Chondrocyte (in vitro differentiated cells): ENCODE data around the gene DPP7. TPM values are rescaled to one million over a fixed set of nuclear protein-coding genes. Genes with fewer than 3 reads are reported as not detected.

Source experiments
- DNase-seq: peaks from one replicate; pipeline ENCODE4 v3.0.0; 2021; ENCODE audit warnings: mixed read lengths, low spot score
- H3K27ac Mint-ChIP-seq: one replicate; pipeline ENCODE4 v1.8.0; 2021; ENCODE audit warnings: mild to moderate bottlenecking, moderate library complexity, mixed read lengths; ENCODE audit not compliant: unreplicated experiment
- H3K27me3 Mint-ChIP-seq: 2 replicates; pipeline ENCODE4 v1.8.0; 2021; ENCODE audit warnings: low read depth, mixed read lengths
- H3K36me3 Mint-ChIP-seq: 2 replicates; pipeline ENCODE4 v1.8.0; 2021; ENCODE audit warnings: low read depth, mixed read lengths
- H3K4me1 Mint-ChIP-seq: 2 replicates; pipeline ENCODE4 v1.8.0; 2021; ENCODE audit warnings: low read depth, mild to moderate bottlenecking, mixed read lengths
- H3K4me3 Mint-ChIP-seq: one replicate; pipeline ENCODE4 v1.8.0; 2021; ENCODE audit warnings: mild to moderate bottlenecking, moderate library complexity, mixed read lengths; ENCODE audit not compliant: unreplicated experiment
- H3K9me3 Mint-ChIP-seq: 2 replicates; pipeline ENCODE4 v1.8.0; 2021; ENCODE audit warnings: low read depth, mixed read lengths
- CTCF ChIP-seq: fragments of 200-600 bp; sonication (generic); IDR thresholded peaks from 2 replicates; pipeline ENCODE4 v1.5.0; 2021; ENCODE audit warnings: antibody characterized with exemption, mild to moderate bottlenecking, moderate library complexity
- total RNA-seq: library from RNA; stranded (reverse); gene quantifications from 3 replicates; pipeline ENCODE4 v1.2.1, GENCODE V29; 2021

Gene DPP7
- total RNA-seq, 1 donor from 2014 or later, result 82.2 TPM

GRCh38 chr9:137134191-137134590, 19.7 kb upstream of the DPP7 start:
- H3K27me3 Mint-ChIP-seq, result peaks cover 14% of the 10 kb centered on the region
- H3K36me3 Mint-ChIP-seq, result no peaks in the 10 kb centered on the region
- DNase-seq, result no peak
- no peak overlapping the region for H3K4me3 Mint-ChIP-seq
- H3K4me1 Mint-ChIP-seq, result peaks cover 2% of the 10 kb centered on the region
- TF ChIP-seq CTCF, result no peak
- H3K9me3 Mint-ChIP-seq, result no peaks in the 10 kb centered on the region
- H3K27ac Mint-ChIP-seq, result no peak overlapping the region

GRCh38 chr9:137130176-137130755, 15.7 kb upstream of the DPP7 start:
- Mint-ChIP-seq H3K4me3 (peak overlapping the region; percentile 71), H3K9me3 (no peaks in the 10 kb centered on the region), H3K27ac (peak overlapping the region; percentile 12), H3K27me3 (peaks cover 2% of the 10 kb centered on the region), H3K36me3 (no peaks in the 10 kb centered on the region), H3K4me1 (peaks cover 26% of the 10 kb centered on the region)
- DNase-seq, result peak; percentile 82
- no peak for TF ChIP-seq CTCF

GRCh38 chr9:137129456-137130175, 15.1 kb upstream of the DPP7 start:
- H3K9me3 Mint-ChIP-seq, result no peaks in the 10 kb centered on the region
- peaks cover 2% of the 10 kb centered on the region for H3K27me3 Mint-ChIP-seq
- no peaks in the 10 kb centered on the region for H3K36me3 Mint-ChIP-seq
- TF ChIP-seq CTCF, result no peak
- H3K27ac Mint-ChIP-seq, result peak overlapping the region; percentile 45
- peak overlapping the region; percentile 75 for H3K4me3 Mint-ChIP-seq
- DNase-seq, result peak; percentile 96
- H3K4me1 Mint-ChIP-seq, result peaks cover 26% of the 10 kb centered on the region

GRCh38 chr9:137128862-137129455, 14.4 kb upstream of the DPP7 start:
- no peak for TF ChIP-seq CTCF
- Mint-ChIP-seq H3K9me3 (no peaks in the 10 kb centered on the region), H3K4me3 (peak overlapping the region; percentile 75), H3K27ac (peak overlapping the region; percentile 80), H3K4me1 (peaks cover 26% of the 10 kb centered on the region), H3K27me3 (peaks cover 2% of the 10 kb centered on the region), H3K36me3 (no peaks in the 10 kb centered on the region)
- DNase-seq, result peak; percentile 64

GRCh38 chr9:137128158-137128861, 13.8 kb upstream of the DPP7 start:
- Mint-ChIP-seq H3K27me3 (peaks cover 2% of the 10 kb centered on the region), H3K27ac (peak overlapping the region; percentile 80), H3K9me3 (no peaks in the 10 kb centered on the region), H3K4me3 (peak overlapping the region; percentile 75), H3K36me3 (no peaks in the 10 kb centered on the region), H3K4me1 (peaks cover 26% of the 10 kb centered on the region)
- no peak for TF ChIP-seq CTCF
- no peak for DNase-seq
